ENCODE measurements around the gene DBT.
A peak's percentile ranks its signal among the peaks of the same experiment; 100 is the strongest.
"Not testable (repeated sequence)": the region's sequence is repeated elsewhere in the genome, so short reads cannot be mapped to it uniquely, and the experiment has no call there.

The DBT gene

GRCh38 chr1:100249537-100250257, at the start of gene DBT:
TSS of gene DBT (minus strand) at chr1:100249834. CDS start at chr1:100249820, 14 bp downstream.
- peak; percentile 85 for DNase-seq (ENCODE audit: low read depth)

- no peak for DNase-seq (ENCODE audit: low read depth)
These were observed 48.9 kb upstream of the DBT start for GRCh38 chr1:100298512-100298911.

GRCh38 chr1:100296997-100297396, 47.4 kb upstream of the DBT start:
- not testable (repeated sequence) for DNase-seq (ENCODE audit: low read depth)

DNA sequence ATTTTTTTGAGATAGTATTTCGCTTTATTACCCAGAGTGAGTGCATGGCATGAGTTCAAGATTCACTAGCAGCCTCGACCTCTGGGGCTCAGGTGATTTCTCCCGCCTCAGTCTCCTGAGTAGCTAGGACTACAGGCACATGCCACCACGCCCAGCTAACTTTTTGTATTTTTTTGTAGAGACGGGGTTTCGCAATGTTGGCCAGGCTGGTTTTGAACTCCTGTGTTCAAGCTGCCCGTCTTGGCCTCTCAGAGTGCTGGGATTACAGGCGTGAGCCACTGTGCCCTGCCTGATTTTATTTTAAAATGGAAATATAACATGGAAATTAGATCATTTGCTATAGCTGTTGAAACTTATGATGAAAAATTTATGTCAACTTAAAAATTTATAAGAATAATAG, 46.5 kb upstream of the DBT start:
- no peak for DNase-seq (ENCODE audit: low read depth)

DNA sequence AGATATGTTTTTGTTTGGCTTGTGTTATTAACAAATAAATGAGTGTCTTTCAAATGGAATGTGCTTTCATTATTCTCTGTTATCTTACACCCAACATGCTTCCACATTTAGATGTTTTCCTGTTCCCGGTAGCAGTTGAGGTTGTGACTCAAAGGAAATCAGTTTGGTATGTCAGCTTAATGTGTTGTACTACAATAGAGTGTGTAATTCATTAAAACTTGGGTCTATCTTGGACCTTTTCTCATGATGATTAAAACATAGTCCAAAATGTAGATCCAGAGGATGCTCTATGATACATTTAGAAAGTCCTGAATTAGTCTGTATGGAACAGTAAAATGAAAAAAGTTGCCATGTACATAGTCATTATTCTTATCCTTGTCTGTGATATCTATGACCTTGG, 43.1 kb upstream of the DBT start:
- DNase-seq (ENCODE audit: low read depth) = no peak

DNA sequence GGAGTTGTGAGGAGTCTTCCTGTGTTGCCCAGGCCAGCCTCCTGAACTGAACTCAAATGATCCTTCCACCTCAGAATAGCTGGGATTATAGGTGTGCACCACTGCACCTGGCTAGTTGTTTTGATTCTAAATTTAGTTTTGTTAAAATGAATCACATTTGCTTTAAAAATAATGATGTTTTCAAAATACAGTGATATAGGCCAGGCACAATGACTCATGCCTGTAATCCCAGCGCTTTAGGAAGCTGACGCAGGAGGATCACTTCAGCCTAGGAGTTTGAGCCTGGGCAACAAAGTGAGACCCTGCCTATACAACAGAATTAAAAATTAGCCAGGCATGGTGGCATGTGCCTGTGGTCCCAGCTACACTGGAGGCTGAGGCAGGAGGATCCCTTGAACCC, 40.7 kb upstream of the DBT start:
- no peak for DNase-seq (ENCODE audit: low read depth)

GRCh38 chr1:100287162-100287561, 37.5 kb upstream of the DBT start:
- DNase-seq (ENCODE audit: low read depth) = no peak

GRCh38 chr1:100284591-100284990, 35.0 kb upstream of the DBT start:
- DNase-seq (ENCODE audit: low read depth) = no peak

GRCh38 chr1:100279954-100280682, 30.5 kb upstream of the DBT start:
- DNase-seq (ENCODE audit: low read depth) = no peak

GRCh38 chr1:100279358-100279923, 29.8 kb upstream of the DBT start:
- DNase-seq (ENCODE audit: low read depth) = no peak

- DNase-seq (ENCODE audit: low read depth) = no peak
These were observed 28.2 kb upstream of the DBT start for GRCh38 chr1:100277866-100278265.

GRCh38 chr1:100268202-100268601, 18.6 kb upstream of the DBT start:
- DNase-seq (ENCODE audit: low read depth) = no peak

GRCh38 chr1:100267284-100267683, 17.6 kb upstream of the DBT start:
- no peak for DNase-seq (ENCODE audit: low read depth)

GRCh38 chr1:100266741-100267140, 17.1 kb upstream of the DBT start:
- DNase-seq (ENCODE audit: low read depth) = no peak

GRCh38 chr1:100265931-100266740, 16.5 kb upstream of the DBT start, which contains the start of gene RTCA:
TSS of gene RTCA (plus strand) at chr1:100266216. CDS start at chr1:100266376, 160 bp downstream.
- peak; percentile 94 for DNase-seq (ENCODE audit: low read depth)

GRCh38 chr1:100265562-100265930, 15.9 kb upstream of the DBT start:
- DNase-seq (ENCODE audit: low read depth) = no peak

DNA sequence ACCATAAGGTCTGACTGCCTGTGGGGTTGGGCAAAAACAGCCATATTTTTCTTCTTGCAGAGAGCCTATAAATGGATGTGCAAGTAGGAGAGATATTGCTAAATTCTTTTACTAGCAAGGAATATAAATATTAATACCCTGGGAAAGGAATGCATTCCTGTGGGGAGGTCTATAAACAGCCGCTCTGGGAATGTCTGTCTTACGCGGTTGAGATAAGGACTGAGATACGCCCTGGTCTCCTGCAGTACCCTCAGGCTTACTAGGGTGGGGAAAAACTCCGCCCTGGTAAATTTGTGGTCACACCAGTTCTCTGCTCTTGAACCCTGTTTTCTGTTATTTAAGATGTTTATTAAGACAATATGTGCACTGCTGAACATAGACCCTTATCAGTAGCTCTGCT, 14.4 kb upstream of the DBT start:
- DNase-seq (ENCODE audit: low read depth) = not testable (repeated sequence)

- no peak for DNase-seq (ENCODE audit: low read depth)
These were observed 12.1 kb upstream of the DBT start for GRCh38 chr1:100261686-100262085.

DNA sequence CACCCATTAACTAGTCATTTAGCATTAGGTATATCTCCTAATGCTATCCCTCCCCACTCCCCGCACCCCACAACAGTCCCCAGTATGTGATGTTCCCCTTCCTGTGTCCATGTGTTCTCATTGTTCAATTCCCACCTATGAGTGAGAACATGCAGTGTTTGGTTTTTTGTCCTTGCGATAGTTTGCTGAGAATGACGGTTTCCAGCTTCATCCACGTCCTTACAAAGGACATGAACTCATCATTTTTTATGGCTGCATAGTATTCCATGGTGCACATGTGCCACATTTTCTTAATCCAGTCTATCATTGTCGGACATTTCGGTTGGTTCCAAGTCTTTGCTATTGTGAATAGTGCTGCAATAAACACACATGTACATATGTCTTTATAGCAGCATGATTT, 8.8 kb upstream of the DBT start:
- DNase-seq (ENCODE audit: low read depth) = not testable (repeated sequence)

DNA sequence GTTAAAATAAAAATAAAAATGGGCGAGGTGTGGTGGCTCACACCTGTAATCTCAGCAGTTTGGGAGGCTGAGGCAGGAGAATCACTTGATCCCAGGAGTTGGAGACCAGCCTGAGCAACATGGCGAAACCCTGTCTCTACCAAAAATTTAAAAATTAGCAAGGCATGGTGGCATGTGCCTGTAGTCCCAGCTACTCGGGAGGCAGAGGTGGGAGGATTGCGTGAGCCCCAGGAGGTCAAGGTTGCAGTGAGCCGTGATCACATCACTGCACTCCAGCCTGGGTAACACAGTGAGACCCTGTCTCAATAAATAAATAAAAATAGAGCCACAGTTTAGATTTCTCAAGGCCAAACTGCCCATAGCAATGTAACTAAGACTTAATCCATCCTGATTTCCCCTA, 6.6 kb upstream of the DBT start:
- not testable (repeated sequence) for DNase-seq (ENCODE audit: low read depth)

- DNase-seq (ENCODE audit: low read depth) = no peak
These were observed 3.9 kb upstream of the DBT start for GRCh38 chr1:100253552-100253951.

GRCh38 chr1:100252901-100253300, 3.3 kb upstream of the DBT start:
- DNase-seq (ENCODE audit: low read depth) = no peak
